ENCODE measurements around the gene MTHFD1L. TPM values are rescaled to one million over a fixed set of nuclear protein-coding genes. Genes with fewer than 3 reads are reported as not detected.

The MTHFD1L gene
- total RNA-seq, 1 donor from 2014 or later = 107 TPM

- TF ChIP-seq EZH2 (IDR thresholded peaks at IDR 0.05; ENCODE audit: insufficient read depth, low read length) = no peak
- TF ChIP-seq CTCF (IDR thresholded peaks at IDR 0.05; ENCODE audit: insufficient read depth, low read depth, low read length) = no peak
- Mint-ChIP-seq H3K9me3 (ENCODE audit: unreplicated experiment) (peaks cover 2% of the 10 kb centered on the region), H3K4me3 (ENCODE audit: unreplicated experiment) (no peak overlapping the region), H3K27ac (ENCODE audit: unreplicated experiment) (peak overlapping the region; percentile 26), H3K27me3 (ENCODE audit: low read depth, unreplicated experiment) (peaks cover 6% of the 10 kb centered on the region), H3K36me3 (ENCODE audit: low read depth, unreplicated experiment) (no peaks in the 10 kb centered on the region), H3K4me1 (ENCODE audit: low read depth, unreplicated experiment) (peaks cover 7% of the 10 kb centered on the region)
- no peak for FAIRE-seq
- Histone ChIP-seq H3K79me2 (ENCODE audit: insufficient read depth, low read length) (no peaks in the 10 kb centered on the region), H3K4me1 (ENCODE audit: insufficient read depth, low read length) (peaks cover 7% of the 10 kb centered on the region), H3K4me2 (ENCODE audit: low read length) (no peak overlapping the region), H3K27me3 (ENCODE audit: insufficient read depth, low read length) (no peaks in the 10 kb centered on the region), H3K36me3 (ENCODE audit: insufficient read depth, low read length) (no peaks in the 10 kb centered on the region), H3K9ac (ENCODE audit: low read length) (no peak overlapping the region), H3K4me3 (ENCODE audit: insufficient read depth, low read depth, low read length) (no peak overlapping the region), H3K9me3 (ENCODE audit: insufficient read depth, low read depth, low read length) (no peaks in the 10 kb centered on the region), H4K20me1 (ENCODE audit: insufficient read depth, low read length) (no peaks in the 10 kb centered on the region), H2AFZ (ENCODE audit: low read depth, low read length) (no peak overlapping the region), H3K27ac (ENCODE audit: low read depth, low read length) (no peak overlapping the region)
- no peak for DNase-seq (ENCODE audit: low read depth)
Observed at GRCh38 chr6:151142676-151143075, 277.2 kb downstream of the MTHFD1L start.

- Mint-ChIP-seq H3K4me3 (ENCODE audit: unreplicated experiment) (no peak overlapping the region), H3K9me3 (ENCODE audit: unreplicated experiment) (peaks cover 2% of the 10 kb centered on the region), H3K4me1 (ENCODE audit: low read depth, unreplicated experiment) (peaks cover 7% of the 10 kb centered on the region), H3K27ac (ENCODE audit: unreplicated experiment) (no peak overlapping the region), H3K36me3 (ENCODE audit: low read depth, unreplicated experiment) (no peaks in the 10 kb centered on the region), H3K27me3 (ENCODE audit: low read depth, unreplicated experiment) (peaks cover 6% of the 10 kb centered on the region)
- DNase-seq (ENCODE audit: low read depth) = no peak
- Histone ChIP-seq H3K4me2 (ENCODE audit: low read length) (peak overlapping the region; percentile 0), H2AFZ (ENCODE audit: low read depth, low read length) (peak overlapping the region; percentile 14), H3K36me3 (ENCODE audit: insufficient read depth, low read length) (no peaks in the 10 kb centered on the region), H3K79me2 (ENCODE audit: insufficient read depth, low read length) (no peaks in the 10 kb centered on the region), H3K4me3 (ENCODE audit: insufficient read depth, low read depth, low read length) (no peak overlapping the region), H3K27ac (ENCODE audit: low read depth, low read length) (no peak overlapping the region), H3K9me3 (ENCODE audit: insufficient read depth, low read depth, low read length) (no peaks in the 10 kb centered on the region), H3K4me1 (ENCODE audit: insufficient read depth, low read length) (peaks cover 7% of the 10 kb centered on the region), H3K9ac (ENCODE audit: low read length) (no peak overlapping the region), H3K27me3 (ENCODE audit: insufficient read depth, low read length) (no peaks in the 10 kb centered on the region), H4K20me1 (ENCODE audit: insufficient read depth, low read length) (no peaks in the 10 kb centered on the region)
- TF ChIP-seq EZH2 (IDR thresholded peaks at IDR 0.05; ENCODE audit: insufficient read depth, low read length) (no peak), CTCF (IDR thresholded peaks at IDR 0.05; ENCODE audit: insufficient read depth, low read depth, low read length) (no peak)
- FAIRE-seq = no peak
Observed at GRCh38 chr6:151143337-151143736, 277.8 kb downstream of the MTHFD1L start.

GRCh38 chr6:151143806-151144205 is 278.3 kb downstream of the MTHFD1L start:
- H2AFZ ChIP-seq (ENCODE audit: low read depth, low read length) = peak overlapping the region; percentile 14
- H3K27ac Mint-ChIP-seq (ENCODE audit: unreplicated experiment) = no peak overlapping the region

More at GRCh38 chr6:151143806-151144205, 278.3 kb downstream of the MTHFD1L start:
- H3K9me3 Mint-ChIP-seq (ENCODE audit: unreplicated experiment) = peaks cover 2% of the 10 kb centered on the region
- peaks cover 7% of the 10 kb centered on the region for H3K4me1 Mint-ChIP-seq (ENCODE audit: low read depth, unreplicated experiment)
- TF ChIP-seq EZH2 (IDR thresholded peaks at IDR 0.05; ENCODE audit: insufficient read depth, low read length) = no peak
- no peak for TF ChIP-seq CTCF (IDR thresholded peaks at IDR 0.05; ENCODE audit: insufficient read depth, low read depth, low read length)
- Histone ChIP-seq H3K4me2 (ENCODE audit: low read length) (peak overlapping the region; percentile 0), H3K79me2 (ENCODE audit: insufficient read depth, low read length) (no peaks in the 10 kb centered on the region), H3K27me3 (ENCODE audit: insufficient read depth, low read length) (no peaks in the 10 kb centered on the region), H3K36me3 (ENCODE audit: insufficient read depth, low read length) (no peaks in the 10 kb centered on the region), H3K4me3 (ENCODE audit: insufficient read depth, low read depth, low read length) (no peak overlapping the region), H3K9ac (ENCODE audit: low read length) (no peak overlapping the region), H3K4me1 (ENCODE audit: insufficient read depth, low read length) (peaks cover 7% of the 10 kb centered on the region), H3K27ac (ENCODE audit: low read depth, low read length) (no peak overlapping the region), H3K9me3 (ENCODE audit: insufficient read depth, low read depth, low read length) (no peaks in the 10 kb centered on the region), H4K20me1 (ENCODE audit: insufficient read depth, low read length) (no peaks in the 10 kb centered on the region)
- peaks cover 6% of the 10 kb centered on the region for H3K27me3 Mint-ChIP-seq (ENCODE audit: low read depth, unreplicated experiment)
- FAIRE-seq = no peak
- no peak for DNase-seq (ENCODE audit: low read depth)
- H3K4me3 Mint-ChIP-seq (ENCODE audit: unreplicated experiment) = no peak overlapping the region
- H3K36me3 Mint-ChIP-seq (ENCODE audit: low read depth, unreplicated experiment) = no peaks in the 10 kb centered on the region

Data from astrocyte (in vitro differentiated cells and primary cell).